HG02798 (cell line): ENCODE results near the gene GARIN5B.

ENCODE experiments used
- ATAC-seq: cut with Tn5 transposase; IDR thresholded peaks from one replicate; pipeline ENCODE4 v1.9.1; 2021; ENCODE audit warnings: mild to moderate bottlenecking; ENCODE audit not compliant: unreplicated experiment, poor library complexity

GARIN5B gene

GRCh38 chr19:55372316-55373081, 9.4 kb upstream of the GARIN5B start:
- no peak for ATAC-seq

DNA sequence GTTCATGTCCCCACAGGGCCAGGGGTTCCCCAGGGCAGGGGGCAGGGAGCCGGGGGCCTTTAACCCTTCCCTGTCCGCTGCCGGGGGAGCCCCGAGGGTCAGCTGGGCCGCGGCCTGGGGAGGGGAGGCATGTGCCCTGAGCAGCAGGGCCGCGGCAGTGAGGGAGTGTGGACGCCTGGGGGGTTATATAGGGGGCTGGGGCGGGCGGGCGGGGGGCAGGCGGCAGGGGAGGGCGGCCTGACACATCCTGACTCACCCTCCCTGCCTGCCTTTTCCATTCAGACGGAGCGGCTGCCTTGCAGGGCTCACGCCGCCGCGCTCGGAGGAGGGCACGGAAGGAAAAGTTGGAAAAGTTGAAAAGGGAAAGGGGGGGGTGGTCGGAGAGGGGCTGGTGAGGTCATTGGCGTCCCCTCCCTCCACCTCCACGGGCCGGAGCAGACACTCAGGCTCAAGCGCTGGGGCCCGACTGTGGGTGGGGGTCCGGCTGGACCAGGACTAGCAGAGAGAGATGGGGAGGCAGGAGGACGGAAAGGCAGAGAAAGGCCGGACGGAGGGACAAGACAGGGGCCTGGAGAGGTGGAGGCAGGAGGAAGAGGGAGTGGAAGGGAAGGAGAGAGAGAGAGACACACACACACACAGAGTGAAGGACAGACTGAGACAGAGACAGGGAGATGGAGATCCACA, 7.4 kb upstream of the GARIN5B start, which contains the start of gene IL11:
Gene IL11 (minus strand): TSS at position 159 of the 684 bp plus-strand sequence. CDS start 153 bp downstream, at position 6.
- ATAC-seq = no peak

GRCh38 chr19:55369653-55370304, 6.7 kb upstream of the GARIN5B start:
- ATAC-seq = no peak

- ATAC-seq = no peak
Measured at GRCh38 chr19:55368701-55369563, 5.9 kb upstream of the GARIN5B start.

- ATAC-seq = no peak
Measured at GRCh38 chr19:55368106-55368505, 5.0 kb upstream of the GARIN5B start.

DNA sequence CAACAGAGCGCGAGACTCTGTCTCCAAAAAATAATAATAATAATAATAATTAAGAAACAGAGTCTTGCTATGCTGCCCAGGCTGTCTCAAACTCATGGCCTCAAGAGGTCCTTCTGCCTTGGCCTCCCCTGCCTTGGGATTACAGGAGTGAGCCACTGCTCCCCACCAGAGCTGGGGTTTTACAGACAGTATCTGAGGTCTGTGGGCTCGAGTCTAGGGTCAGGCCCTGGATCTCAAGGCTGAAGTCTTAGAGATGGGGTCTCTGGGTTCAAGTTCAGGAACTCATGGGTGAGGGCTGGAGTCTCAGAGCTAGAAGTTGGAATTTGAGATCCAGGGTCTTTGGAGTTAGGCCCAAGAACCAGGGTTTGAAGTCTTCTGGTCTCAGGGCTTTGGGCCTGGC, 3.7 kb upstream of the GARIN5B start:
- ATAC-seq = no peak

DNA sequence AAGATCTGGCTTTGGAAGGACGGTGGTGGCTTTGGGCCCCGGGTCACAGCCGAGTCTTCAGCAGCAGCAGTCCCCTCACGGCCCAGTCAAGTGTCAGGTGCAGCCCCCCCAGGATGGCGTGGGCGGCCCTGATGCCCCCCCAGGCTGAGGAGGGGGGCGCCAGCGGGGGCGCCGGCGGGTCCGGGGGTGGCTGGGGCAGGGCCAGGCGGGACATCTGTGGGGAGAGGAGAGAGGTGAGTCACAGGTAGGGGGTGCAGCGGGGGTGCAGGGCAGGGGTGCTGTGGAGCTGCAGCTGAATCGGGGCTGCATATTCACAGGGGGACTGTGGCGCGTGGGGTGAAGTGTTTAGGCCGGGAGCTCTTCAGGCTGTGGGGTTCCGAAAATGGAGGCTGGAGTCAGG, 2.9 kb upstream of the GARIN5B start:
- ATAC-seq = no peak

DNA sequence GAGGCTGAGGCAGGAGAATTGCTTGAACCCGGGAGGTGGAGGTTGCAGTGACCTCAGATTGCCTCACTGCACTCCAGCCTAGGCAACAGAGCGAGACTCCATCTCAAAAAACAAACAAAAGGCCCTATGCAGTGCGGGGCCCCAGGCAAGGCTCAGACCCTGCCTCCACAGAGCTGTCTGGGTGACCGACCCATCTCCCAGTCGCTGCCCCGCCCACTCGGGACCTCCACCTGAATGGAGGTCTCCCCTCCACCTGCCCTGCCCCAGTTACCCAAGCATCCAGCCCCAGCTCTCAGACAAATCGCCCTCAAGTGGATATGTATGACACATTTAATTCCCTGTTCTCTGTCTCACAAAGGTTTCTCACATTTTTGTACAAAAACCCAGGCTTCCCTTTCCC, 2.2 kb upstream of the GARIN5B start:
- no peak for ATAC-seq

GRCh38 chr19:55362174-55362989, 678 bp downstream of the GARIN5B start:
- ATAC-seq = no peak

GRCh38 chr19:55360902-55361301, 2.2 kb downstream of the GARIN5B start:
- ATAC-seq = no peak

DNA sequence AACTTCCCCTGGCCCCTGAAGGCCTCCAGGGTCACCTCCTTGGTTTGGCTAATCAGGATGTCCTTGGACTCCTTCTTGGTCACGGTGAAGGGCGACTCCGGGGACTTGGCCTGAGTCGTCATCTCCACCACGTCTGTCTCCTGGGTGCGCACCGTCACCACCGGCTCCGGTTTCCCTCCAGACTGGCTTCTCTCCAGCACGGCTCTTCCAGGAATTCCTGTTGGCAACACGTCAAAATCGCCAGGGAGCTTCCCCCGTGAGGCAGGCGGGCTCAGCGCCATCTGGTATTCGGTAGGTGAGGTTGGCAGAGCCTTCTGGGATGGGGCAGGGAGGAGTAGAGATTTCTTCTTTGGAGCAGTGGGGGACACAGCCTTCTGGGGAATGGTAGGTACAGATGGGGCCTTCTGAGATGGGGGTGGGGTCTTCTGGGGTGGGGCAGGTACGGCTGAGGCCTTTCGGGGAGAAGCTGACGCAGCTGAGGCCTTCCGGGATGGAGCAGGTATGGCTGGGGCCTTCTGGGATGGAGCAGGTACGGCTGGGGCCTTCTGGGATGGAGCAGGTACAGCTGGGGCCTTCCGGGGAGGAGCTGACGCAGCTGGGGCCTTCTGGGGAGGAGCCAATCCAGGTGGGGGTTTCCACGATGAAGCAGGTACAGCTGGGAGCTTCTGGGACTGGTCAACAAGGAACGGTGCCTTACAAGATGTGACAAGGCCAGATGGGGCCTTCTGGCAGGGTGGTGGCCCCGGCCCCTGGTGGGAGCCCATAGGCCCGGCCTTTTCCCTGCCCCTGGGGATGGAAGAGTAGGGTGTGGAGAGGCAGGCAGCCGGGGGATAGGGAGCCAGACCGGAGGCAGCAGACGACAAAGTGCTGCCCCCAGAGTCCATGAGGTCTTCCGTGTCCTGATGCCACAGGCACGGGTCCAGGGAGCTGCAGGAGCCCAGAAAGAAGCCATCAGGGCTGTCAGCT, 3.8 kb downstream of the GARIN5B start:
- ATAC-seq = no peak

DNA sequence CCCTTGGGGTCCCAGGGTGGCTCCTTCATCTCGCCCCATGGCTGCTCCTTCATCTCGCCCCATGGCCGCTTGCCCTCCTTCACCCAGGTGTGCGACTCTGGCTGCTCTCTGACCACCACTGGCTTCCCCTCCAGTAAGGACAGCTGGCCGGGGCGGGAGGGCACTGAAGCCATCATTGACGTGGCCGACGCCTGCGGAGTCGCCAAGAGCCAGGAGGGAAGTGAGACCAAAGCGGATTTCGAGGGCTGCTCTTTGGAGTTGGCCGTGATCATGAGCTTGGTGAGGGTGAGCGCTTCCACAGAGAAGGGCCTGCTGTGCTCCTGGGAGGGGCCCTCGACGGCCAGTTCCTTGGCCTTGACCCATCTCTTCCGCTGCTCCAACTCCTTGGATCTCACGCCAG, 4.6 kb downstream of the GARIN5B start:
- ATAC-seq = no peak

- ATAC-seq = no peak
Measured at GRCh38 chr19:55355213-55355821, 7.7 kb downstream of the GARIN5B start.

DNA sequence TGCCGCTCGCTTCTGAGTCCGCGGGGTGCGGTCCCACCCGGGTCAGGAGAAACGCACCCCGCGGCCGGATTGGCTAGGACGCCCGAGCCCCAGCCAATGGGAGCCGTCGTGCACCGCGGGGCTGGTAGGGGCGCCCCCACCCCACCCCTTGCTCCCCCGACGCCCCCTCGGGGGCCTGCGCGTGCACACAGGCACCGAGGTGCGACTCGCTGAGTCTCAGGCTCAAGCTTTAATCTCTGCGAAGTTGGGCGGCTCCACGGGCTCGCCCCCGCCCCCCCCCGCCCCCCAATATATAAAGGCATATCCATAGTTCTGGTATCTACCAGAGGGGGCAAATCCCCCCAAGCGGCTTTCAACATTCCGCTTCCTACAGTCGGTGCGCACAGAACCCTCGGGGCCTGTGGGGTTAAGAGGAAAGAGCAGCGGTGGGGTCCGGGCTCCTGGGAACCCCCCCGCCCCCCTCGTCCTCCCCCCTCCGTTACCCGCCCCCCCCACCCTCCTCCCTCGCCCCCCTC, 8.3 kb downstream of the GARIN5B start, which contains the start of gene COX6B2:
Gene COX6B2 (minus strand): TSS at position 22 of the 515 bp plus-strand sequence. CDS start 198 bp downstream, outside the sequence.
- ATAC-seq = no peak

DNA sequence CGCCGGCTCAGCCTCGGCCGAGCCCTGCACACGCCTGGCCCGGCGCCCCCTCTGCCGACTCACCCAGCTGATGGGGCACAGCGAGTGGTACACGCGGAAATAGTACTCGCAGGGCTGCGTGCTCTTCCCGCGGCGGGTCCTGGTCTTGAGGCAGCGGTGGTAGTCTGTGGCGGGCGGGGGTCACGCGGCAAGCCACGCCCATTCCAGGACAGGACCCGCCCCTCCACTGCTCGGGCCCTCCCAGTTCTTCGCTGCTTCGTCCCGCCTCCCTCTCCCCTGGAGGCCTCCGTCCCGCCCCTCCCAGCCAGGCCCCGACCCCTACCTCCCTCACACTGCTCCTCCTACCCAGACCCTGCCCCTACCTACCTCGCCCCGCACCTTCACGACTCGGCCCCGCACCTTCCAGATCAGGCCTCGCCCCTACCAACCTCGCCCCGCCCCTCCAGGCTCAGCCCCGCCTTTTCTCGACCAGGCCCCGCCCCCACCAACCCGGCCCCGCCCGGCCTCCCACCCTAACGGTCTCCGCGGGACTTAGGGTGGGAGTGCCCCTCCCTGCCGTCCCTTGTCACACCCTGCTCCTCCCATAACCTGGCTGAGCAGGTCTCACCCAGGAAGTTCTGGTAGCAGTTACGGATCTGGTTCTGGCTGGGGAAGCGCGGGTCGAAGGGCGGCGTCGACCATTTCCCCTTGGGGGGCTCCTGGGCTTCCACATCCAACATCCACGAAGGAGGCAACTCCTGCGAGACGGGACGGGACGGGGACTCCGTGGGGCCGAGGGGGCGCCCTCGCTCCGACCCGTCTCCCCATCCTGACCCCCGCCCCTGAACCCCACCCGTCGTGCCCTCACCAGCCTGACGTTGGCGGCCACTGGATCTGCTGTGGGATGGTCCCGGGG, 9.0 kb downstream of the GARIN5B start:
- ATAC-seq = no peak

DNA sequence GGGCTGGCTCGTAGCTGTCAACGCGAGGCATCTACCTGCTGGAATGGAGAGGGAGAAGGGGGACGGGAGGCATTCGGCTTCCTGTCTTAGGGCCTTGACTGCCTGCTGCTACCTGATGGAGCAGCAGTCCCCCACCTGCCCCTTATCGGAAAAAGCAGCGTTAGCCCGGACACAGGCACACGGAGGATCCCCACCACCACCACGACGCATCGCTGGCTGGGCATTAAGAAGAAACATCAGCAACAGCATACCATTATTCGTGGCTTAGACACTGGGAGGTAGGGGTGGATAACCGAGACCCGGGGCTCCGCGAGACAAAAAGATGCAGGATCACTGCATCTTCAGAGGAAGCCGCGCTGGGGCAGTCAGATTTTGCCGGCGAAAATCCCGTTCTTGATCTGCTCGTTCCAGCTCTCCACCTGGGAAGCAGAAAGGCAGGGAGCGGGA, 9.7 kb downstream of the GARIN5B start:
- ATAC-seq = no peak
